K562 (cell line): ENCODE data around the gene BRME1. TPM values are rescaled to one million over a fixed set of nuclear protein-coding genes. Genes with fewer than 3 reads are reported as not detected.

Source experiments
- CREB1 ChIP-seq, 2 experiments: sonication (generic) in 1 of 2; formaldehyde crosslinking in 1 of 2; IDR thresholded peaks; 2 replicates each; pipeline versions ENCODE4 v1.6.1 to v1.8.0; 2012 to 2022; ENCODE audit warnings: inconsistent platforms in 1 of 2, mild to moderate bottlenecking in 1 of 2, missing genetic modification reagents in 1 of 2, moderate library complexity in 1 of 2
- DPF2 ChIP-seq: fragments of 450-650 bp; IDR thresholded peaks from 2 replicates; pipeline ENCODE4 v1.6.1; 2016
- FOXA1 ChIP-seq: fragments of 450-650 bp; IDR thresholded peaks from 2 replicates; pipeline ENCODE4 v1.6.1; 2016; ENCODE audit warnings: mild to moderate bottlenecking, borderline replicate concordance
- TAF7 ChIP-seq: fragments of 450-650 bp; IDR thresholded peaks from 2 replicates; pipeline ENCODE4 v1.6.1; 2016; ENCODE audit warnings: missing genetic modification characterization, missing compliant biosample characterization
- TBP ChIP-seq: optimal IDR thresholded peaks from 2 replicates; pipeline ENCODE3; 2011; ENCODE audit warnings: low read depth, low read length, improper control_type of control experiment
- ZNF347 ChIP-seq: fragments of 450-650 bp; formaldehyde crosslinking; IDR thresholded peaks from 2 replicates; pipeline ENCODE4 v1.4.0; 2020; ENCODE audit warnings: low read depth, mild to moderate bottlenecking, moderate library complexity
- ZNF830 ChIP-seq: fragments of 250-450 bp; sonication (Bioruptor Pico); IDR thresholded peaks from 2 replicates; pipeline ENCODE4 v1.5.0; 2021; ENCODE audit warnings: mild to moderate bottlenecking
- polyA plus RNA-seq, 8 experiments: library from polyadenylated mRNA; depleted of rRNA in 4 of 8; stranded (reverse) in 5 of 8; unstranded in 3 of 8; fragments of >200 nt; fragmentation: Nextera tagmentation in 2 of 8; fragmentation: Illumina TruSeq in 1 of 8; extraction: Ambion mirVana in 2 of 8; extraction: Trizol in 1 of 8; gene quantifications; 2 replicates each; pipeline versions ENCODE4 v1.2.1 to v1.2.3, GENCODE V29; 2011 to 2014; ENCODE audit warnings: inconsistent platforms in 1 of 8, missing spikeins in 1 of 8
- total RNA-seq, 7 experiments: library from RNA; depleted of rRNA in 6 of 7; stranded (reverse); fragments of >200 nt in 6 of 7; fragmentation: Illumina TruSeq in 2 of 7; extraction: Trizol in 2 of 7; gene quantifications; 2 replicates each; pipeline versions ENCODE4 v1.2.1 to v1.2.3, GENCODE V29; 2011 to 2021; ENCODE audit warnings: low replicate concordance in 1 of 7
- TF ChIP-seq, protein P1 (sequence below): fragments of 250-450 bp; sonication (Bioruptor Pico); IDR thresholded peaks from 2 replicates; pipeline ENCODE4 v1.5.0; 2021; ENCODE audit warnings: mild to moderate bottlenecking, borderline replicate concordance
- TF ChIP-seq, protein P2 (sequence below): fragments of 250-450 bp; sonication (Bioruptor Pico); IDR thresholded peaks from 2 replicates; pipeline ENCODE4 v1.8.0; 2021; ENCODE audit warnings: mild to moderate bottlenecking, moderate library complexity
- TF ChIP-seq, protein P3 (sequence below): sonication (generic); formaldehyde crosslinking; IDR thresholded peaks from 2 replicates; pipeline ENCODE4 v1.8.0; 2022; ENCODE audit warnings: missing genetic modification reagents, mild to moderate bottlenecking, moderate library complexity, borderline replicate concordance
- TF ChIP-seq, protein P4 (sequence below): fragments of 250-450 bp; sonication (Bioruptor Pico); IDR thresholded peaks from 2 replicates; pipeline ENCODE4 v1.4.0; 2020; ENCODE audit warnings: borderline replicate concordance
- TF ChIP-seq, protein P5 (sequence below), 3 experiments: fragments of 200-800 bp in 1 of 3; sonication (Bioruptor generic) in 1 of 3; sonication (generic) in 1 of 3; formaldehyde crosslinking in 1 of 3; IDR thresholded peaks; 2 replicates each; pipeline versions ENCODE4 v1.6.1 to v1.8.0; 2016 to 2022; ENCODE audit warnings: mild to moderate bottlenecking in 2 of 3, missing compliant biosample characterization in 2 of 3, missing genetic modification characterization in 2 of 3, missing genetic modification reagents in 1 of 3
- TF ChIP-seq, protein P6 (sequence below): fragments of 450-650 bp; IDR thresholded peaks from 2 replicates; pipeline ENCODE4 v1.7.0; 2016; ENCODE audit warnings: borderline replicate concordance
- TF ChIP-seq, protein P7 (sequence below): fragments of 250-450 bp; sonication (Bioruptor Pico); IDR thresholded peaks from 2 replicates; pipeline ENCODE4 v1.9.0; 2021; ENCODE audit warnings: mild to moderate bottlenecking
- TF ChIP-seq, protein P8 (sequence below): sonication (generic); formaldehyde crosslinking; IDR thresholded peaks from 2 replicates; pipeline ENCODE4 v1.8.0; 2022; ENCODE audit warnings: mild to moderate bottlenecking, missing genetic modification reagents

The BRME1 gene
- total and polyA plus RNA-seq, 9 of the 15 experiments (the other 6 are each of a cell fraction or from before 2014, with no cell fraction given), result 0.75 to 6.1 (median 3.6) TPM

DNA sequence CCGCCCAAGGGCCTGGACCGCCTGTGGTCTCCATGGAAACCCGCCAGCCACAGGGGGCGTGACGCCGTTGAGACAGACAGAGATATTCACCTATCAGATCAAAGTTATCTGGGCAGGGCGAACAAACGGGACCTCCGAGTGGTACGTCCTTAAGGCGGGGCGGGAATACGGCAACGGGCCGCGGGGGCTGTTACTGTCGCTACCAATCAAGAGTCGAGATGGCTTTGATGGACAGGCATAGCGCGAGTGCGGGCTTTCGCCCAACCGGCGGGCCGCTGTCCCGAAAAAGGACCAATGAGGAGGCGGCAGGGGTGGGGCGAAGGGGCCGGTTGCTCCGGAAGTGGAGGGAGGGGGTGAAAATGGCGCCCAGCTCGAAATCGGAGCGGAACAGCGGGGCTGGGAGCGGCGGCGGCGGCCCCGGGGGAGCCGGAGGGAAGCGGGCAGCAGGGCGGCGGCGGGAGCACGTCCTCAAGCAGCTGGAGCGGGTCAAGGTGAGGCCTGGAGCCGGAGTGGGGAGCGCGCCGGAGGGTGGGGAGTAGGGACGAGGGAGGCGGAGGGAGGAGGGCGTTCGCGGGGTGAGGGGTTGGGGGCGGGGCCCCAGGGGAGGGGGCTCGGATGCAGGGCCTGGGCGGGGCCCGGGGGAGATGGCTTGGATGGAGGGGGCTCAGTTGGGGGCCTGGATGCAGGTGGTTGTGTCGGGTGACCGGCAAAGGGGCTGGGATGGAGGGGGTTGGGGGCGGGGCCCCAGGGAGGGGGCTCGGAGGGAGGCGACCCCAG is 46.4 kb upstream of the BRME1 start, which contains the start of gene DCAF15 (continued):
- TF ChIP-seq, protein P1, sequence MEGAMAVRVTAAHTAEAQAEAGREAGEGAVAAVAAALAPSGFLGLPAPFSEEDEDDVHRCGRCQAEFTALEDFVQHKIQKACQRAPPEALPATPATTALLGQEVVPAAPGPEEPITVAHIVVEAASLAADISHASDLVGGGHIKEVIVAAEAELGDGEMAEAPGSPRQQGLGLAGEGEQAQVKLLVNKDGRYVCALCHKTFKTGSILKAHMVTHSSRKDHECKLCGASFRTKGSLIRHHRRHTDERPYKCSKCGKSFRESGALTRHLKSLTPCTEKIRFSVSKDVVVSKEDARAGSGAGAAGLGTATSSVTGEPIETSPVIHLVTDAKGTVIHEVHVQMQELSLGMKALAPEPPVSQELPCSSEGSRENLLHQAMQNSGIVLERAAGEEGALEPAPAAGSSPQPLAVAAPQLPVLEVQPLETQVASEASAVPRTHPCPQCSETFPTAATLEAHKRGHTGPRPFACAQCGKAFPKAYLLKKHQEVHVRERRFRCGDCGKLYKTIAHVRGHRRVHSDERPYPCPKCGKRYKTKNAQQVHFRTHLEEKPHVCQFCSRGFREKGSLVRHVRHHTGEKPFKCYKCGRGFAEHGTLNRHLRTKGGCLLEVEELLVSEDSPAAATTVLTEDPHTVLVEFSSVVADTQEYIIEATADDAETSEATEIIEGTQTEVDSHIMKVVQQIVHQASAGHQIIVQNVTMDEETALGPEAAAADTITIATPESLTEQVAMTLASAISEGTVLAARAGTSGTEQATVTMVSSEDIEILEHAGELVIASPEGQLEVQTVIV (CRISPR knock-in tag), result no peak
- TF ChIP-seq, protein P2, sequence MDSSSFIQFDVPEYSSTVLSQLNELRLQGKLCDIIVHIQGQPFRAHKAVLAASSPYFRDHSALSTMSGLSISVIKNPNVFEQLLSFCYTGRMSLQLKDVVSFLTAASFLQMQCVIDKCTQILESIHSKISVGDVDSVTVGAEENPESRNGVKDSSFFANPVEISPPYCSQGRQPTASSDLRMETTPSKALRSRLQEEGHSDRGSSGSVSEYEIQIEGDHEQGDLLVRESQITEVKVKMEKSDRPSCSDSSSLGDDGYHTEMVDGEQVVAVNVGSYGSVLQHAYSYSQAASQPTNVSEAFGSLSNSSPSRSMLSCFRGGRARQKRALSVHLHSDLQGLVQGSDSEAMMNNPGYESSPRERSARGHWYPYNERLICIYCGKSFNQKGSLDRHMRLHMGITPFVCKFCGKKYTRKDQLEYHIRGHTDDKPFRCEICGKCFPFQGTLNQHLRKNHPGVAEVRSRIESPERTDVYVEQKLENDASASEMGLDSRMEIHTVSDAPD, result no peak
- TF ChIP-seq ZNF347 (CRISPR knock-in tag), result no peak
- TF ChIP-seq, protein P3, sequence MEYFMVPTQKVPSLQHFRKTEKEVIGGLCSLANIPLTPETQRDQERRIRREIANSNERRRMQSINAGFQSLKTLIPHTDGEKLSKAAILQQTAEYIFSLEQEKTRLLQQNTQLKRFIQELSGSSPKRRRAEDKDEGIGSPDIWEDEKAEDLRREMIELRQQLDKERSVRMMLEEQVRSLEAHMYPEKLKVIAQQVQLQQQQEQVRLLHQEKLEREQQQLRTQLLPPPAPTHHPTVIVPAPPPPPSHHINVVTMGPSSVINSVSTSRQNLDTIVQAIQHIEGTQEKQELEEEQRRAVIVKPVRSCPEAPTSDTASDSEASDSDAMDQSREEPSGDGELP, result peak; percentile 73; the same call in 1 of the 2 replicates
- peak; percentile 86 for TF ChIP-seq TBP
- no peak for TF ChIP-seq DPF2
- TF ChIP-seq, protein P4, sequence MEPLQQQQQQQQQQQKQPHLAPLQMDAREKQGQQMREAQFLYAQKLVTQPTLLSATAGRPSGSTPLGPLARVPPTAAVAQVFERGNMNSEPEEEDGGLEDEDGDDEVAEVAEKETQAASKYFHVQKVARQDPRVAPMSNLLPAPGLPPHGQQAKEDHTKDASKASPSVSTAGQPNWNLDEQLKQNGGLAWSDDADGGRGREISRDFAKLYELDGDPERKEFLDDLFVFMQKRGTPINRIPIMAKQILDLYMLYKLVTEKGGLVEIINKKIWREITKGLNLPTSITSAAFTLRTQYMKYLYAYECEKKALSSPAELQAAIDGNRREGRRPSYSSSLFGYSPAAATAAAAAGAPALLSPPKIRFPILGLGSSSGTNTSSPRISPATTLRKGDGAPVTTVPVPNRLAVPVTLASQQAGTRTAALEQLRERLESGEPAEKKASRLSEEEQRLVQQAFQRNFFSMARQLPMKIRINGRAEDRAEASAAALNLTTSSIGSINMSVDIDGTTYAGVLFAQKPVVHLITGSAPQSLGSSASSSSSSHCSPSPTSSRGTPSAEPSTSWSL (CRISPR knock-in tag), result no peak
- TF ChIP-seq, protein P5, sequence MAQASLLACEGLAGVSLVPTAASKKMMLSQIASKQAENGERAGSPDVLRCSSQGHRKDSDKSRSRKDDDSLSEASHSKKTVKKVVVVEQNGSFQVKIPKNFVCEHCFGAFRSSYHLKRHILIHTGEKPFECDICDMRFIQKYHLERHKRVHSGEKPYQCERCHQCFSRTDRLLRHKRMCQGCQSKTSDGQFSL (CRISPR knock-in tag; IDR thresholded peaks at IDR 0.05), result no peak
- TF ChIP-seq, protein P5 (tag; IDR thresholded peaks at IDR 0.05), result no peak
- TF ChIP-seq CREB1 (IDR thresholded peaks at IDR 0.05), result peak; percentile 55; the same call in 1 of the 2 replicates
- peak; percentile 92 for TF ChIP-seq CREB1 (CRISPR knock-in tag; IDR thresholded peaks at IDR 0.05)
- no peak for TF ChIP-seq ZNF830 (CRISPR knock-in tag)
- TF ChIP-seq, protein P6, sequence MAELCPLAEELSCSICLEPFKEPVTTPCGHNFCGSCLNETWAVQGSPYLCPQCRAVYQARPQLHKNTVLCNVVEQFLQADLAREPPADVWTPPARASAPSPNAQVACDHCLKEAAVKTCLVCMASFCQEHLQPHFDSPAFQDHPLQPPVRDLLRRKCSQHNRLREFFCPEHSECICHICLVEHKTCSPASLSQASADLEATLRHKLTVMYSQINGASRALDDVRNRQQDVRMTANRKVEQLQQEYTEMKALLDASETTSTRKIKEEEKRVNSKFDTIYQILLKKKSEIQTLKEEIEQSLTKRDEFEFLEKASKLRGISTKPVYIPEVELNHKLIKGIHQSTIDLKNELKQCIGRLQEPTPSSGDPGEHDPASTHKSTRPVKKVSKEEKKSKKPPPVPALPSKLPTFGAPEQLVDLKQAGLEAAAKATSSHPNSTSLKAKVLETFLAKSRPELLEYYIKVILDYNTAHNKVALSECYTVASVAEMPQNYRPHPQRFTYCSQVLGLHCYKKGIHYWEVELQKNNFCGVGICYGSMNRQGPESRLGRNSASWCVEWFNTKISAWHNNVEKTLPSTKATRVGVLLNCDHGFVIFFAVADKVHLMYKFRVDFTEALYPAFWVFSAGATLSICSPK, result no peak
- TF ChIP-seq TAF7 (tag), result peak; percentile 95
- TF ChIP-seq, protein P7, sequence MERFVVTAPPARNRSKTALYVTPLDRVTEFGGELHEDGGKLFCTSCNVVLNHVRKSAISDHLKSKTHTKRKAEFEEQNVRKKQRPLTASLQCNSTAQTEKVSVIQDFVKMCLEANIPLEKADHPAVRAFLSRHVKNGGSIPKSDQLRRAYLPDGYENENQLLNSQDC, result 0 out of 2 replicates have a peak, but pooled peaks have one; percentile 12
- TF ChIP-seq FOXA1, result no peak
- TF ChIP-seq, protein P8, sequence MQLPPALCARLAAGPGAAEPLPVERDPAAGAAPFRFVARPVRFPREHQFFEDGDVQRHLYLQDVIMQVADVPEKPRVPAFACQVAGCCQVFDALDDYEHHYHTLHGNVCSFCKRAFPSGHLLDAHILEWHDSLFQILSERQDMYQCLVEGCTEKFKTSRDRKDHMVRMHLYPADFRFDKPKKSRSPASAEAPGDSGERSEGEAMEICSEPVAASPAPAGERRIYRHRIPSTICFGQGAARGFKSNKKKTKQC (CRISPR knock-in tag), result no peak
